Measurements from ENCODE around the gene PPP2R5B.

- no peak for TF ChIP-seq CTCF (IDR thresholded peaks at IDR 0.05)
- no peak for TF ChIP-seq EZH2phosphoT487 (IDR thresholded peaks at IDR 0.05)
- TF ChIP-seq EZH2 (IDR thresholded peaks at IDR 0.05) = no peak
Observed at GRCh38 chr11:64920124-64920523, 4.4 kb upstream of the PPP2R5B start.
